Endothelial cell of umbilical vein (primary cell): ENCODE measurements around the gene ATXN7L1.

Experiments used
- EZH2 ChIP-seq: IDR thresholded peaks from 2 replicates; pipeline ENCODE4 v1.6.1; 2012; ENCODE audit warnings: borderline replicate concordance, low read depth, mild to moderate bottlenecking, moderate library complexity, low read length, inconsistent platforms; ENCODE audit not compliant: severe bottlenecking
- FOS ChIP-seq: IDR thresholded peaks from 2 replicates; pipeline ENCODE4 v1.6.1; 2011; ENCODE audit warnings: mild to moderate bottlenecking, low read length, moderate library complexity, borderline replicate concordance; ENCODE audit not compliant: insufficient read depth
- MYC ChIP-seq: IDR thresholded peaks from one replicate; pipeline ENCODE4 v1.6.1; 2011; ENCODE audit warnings: mild to moderate bottlenecking, low read depth, low read length
- POLR2A ChIP-seq: IDR thresholded peaks from 2 replicates; pipeline ENCODE4 v1.6.1; 2012; ENCODE audit warnings: low read depth, mild to moderate bottlenecking, control low read depth, low read length
- POLR2AphosphoS5 ChIP-seq: IDR thresholded peaks from 2 replicates; pipeline ENCODE4 v1.6.1; 2012; ENCODE audit warnings: low read depth, mild to moderate bottlenecking, control low read depth, low read length, moderate library complexity; ENCODE audit not compliant: insufficient read depth
- TF ChIP-seq, protein P1 (sequence below), 2 donors: IDR thresholded peaks; 1 replicate in 1 of 2; 2 replicates in 1 of 2; pipeline ENCODE4 v1.5.1; 2011; ENCODE audit warnings: low read length in 2 of 2, mild to moderate bottlenecking in 2 of 2, moderate library complexity in 2 of 2, control low read depth in 1 of 2, inconsistent platforms in 1 of 2, low read depth in 1 of 2; ENCODE audit not compliant: insufficient read depth in 1 of 2; ENCODE audit errors: extremely low read depth in 1 of 2
- TF ChIP-seq, protein P2 (sequence below): IDR thresholded peaks from 2 replicates; pipeline ENCODE4 v1.6.1; 2011; ENCODE audit not compliant: insufficient read depth, insufficient read length

DNA sequence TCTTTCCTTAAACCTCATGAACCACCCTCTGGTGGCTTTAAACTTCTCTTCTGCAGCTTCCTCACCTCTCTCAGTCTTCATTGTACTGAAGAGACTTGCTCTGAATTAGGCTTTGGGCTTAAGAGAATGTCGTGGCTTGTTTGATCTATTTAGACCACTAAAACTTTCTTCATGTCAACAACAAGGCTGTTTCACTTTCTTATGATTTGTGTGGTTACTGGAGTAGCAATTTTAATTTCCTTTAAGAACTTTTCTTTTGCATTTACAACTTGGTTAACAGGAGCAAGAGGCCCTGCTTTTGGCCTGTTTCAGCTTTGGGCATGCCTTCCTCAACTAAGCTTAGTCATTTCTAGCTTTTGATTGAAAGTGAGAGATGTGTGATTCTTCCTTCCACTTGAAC is 48.5 kb upstream of the ATXN7L1 start:
- TF ChIP-seq, protein P1, sequence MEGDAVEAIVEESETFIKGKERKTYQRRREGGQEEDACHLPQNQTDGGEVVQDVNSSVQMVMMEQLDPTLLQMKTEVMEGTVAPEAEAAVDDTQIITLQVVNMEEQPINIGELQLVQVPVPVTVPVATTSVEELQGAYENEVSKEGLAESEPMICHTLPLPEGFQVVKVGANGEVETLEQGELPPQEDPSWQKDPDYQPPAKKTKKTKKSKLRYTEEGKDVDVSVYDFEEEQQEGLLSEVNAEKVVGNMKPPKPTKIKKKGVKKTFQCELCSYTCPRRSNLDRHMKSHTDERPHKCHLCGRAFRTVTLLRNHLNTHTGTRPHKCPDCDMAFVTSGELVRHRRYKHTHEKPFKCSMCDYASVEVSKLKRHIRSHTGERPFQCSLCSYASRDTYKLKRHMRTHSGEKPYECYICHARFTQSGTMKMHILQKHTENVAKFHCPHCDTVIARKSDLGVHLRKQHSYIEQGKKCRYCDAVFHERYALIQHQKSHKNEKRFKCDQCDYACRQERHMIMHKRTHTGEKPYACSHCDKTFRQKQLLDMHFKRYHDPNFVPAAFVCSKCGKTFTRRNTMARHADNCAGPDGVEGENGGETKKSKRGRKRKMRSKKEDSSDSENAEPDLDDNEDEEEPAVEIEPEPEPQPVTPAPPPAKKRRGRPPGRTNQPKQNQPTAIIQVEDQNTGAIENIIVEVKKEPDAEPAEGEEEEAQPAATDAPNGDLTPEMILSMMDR (IDR thresholded peaks at IDR 0.05; ENCODE audit: extremely low read depth in 1 of 2, insufficient read depth in 1 of 2, low read depth in 1 of 2, low read length in 2 of 2): no peak
- TF ChIP-seq POLR2A (no peak), EZH2 (no peak), POLR2AphosphoS5 (no peak), FOS (no peak), MYC (no peak)
- TF ChIP-seq, protein P2, sequence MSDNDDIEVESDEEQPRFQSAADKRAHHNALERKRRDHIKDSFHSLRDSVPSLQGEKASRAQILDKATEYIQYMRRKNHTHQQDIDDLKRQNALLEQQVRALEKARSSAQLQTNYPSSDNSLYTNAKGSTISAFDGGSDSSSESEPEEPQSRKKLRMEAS: no peak
